Measurements from ENCODE around the gene SPATA20. TPM values are rescaled to one million over a fixed set of nuclear protein-coding genes. Genes with fewer than 3 reads are reported as not detected.

SPATA20 gene
- total RNA-seq, 1 donor from 2014 or later, result 22.8 TPM

GRCh38 chr17:50596191-50597037 lies 49.4 kb downstream of the SPATA20 start:
- Histone ChIP-seq H3K4me1 (peaks cover 17% of the 10 kb centered on the region), H3K27ac (no peak overlapping the region), H2AFZ (replicated peaks) (peak overlapping the region; percentile 64), H3K9ac (no peak overlapping the region), H3K79me2 (ENCODE audit: low read depth) (no peaks in the 10 kb centered on the region), H3K4me3 (no peak overlapping the region), H3K27me3 (no peaks in the 10 kb centered on the region), H4K20me1 (ENCODE audit: low read depth) (no peaks in the 10 kb centered on the region), H3K9me3 (ENCODE audit: low read depth) (no peaks in the 10 kb centered on the region), H3F3A (ENCODE audit: low read depth) (no peaks in the 10 kb centered on the region), H3K4me2 (no peak overlapping the region), H3K36me3 (no peaks in the 10 kb centered on the region)
- Mint-ChIP-seq H3K9me3 (no peaks in the 10 kb centered on the region), H3K27ac (no peak overlapping the region), H3K27me3 (ENCODE audit: insufficient read depth, low read depth) (peaks cover 9% of the 10 kb centered on the region), H3K4me1 (peaks cover 46% of the 10 kb centered on the region), H3K36me3 (no peaks in the 10 kb centered on the region), H3K4me3 (no peak overlapping the region)
- TF ChIP-seq EZH2 (IDR thresholded peaks at IDR 0.05) (no peak), CTCF (IDR thresholded peaks at IDR 0.05) (peak; percentile 67), EZH2phosphoT487 (IDR thresholded peaks at IDR 0.05) (no peak)
- DNase-seq (ENCODE audit: low spot score), result peak; percentile 71

- Histone ChIP-seq H3K4me2 (no peak overlapping the region), H4K20me1 (ENCODE audit: low read depth) (no peaks in the 10 kb centered on the region), H3K4me3 (no peak overlapping the region), H2AFZ (replicated peaks) (no peak overlapping the region), H3K9ac (no peak overlapping the region), H3K27me3 (no peaks in the 10 kb centered on the region), H3K9me3 (ENCODE audit: low read depth) (no peaks in the 10 kb centered on the region), H3K27ac (no peak overlapping the region), H3K79me2 (ENCODE audit: low read depth) (no peaks in the 10 kb centered on the region), H3K36me3 (no peaks in the 10 kb centered on the region), H3K4me1 (peaks cover 9% of the 10 kb centered on the region), H3F3A (ENCODE audit: low read depth) (no peaks in the 10 kb centered on the region)
- Mint-ChIP-seq H3K27me3 (ENCODE audit: insufficient read depth, low read depth) (peaks cover 14% of the 10 kb centered on the region), H3K9me3 (no peaks in the 10 kb centered on the region), H3K36me3 (no peaks in the 10 kb centered on the region), H3K27ac (no peak overlapping the region), H3K4me3 (no peak overlapping the region), H3K4me1 (peaks cover 46% of the 10 kb centered on the region)
- no peak for DNase-seq (ENCODE audit: low spot score)
- TF ChIP-seq EZH2phosphoT487 (IDR thresholded peaks at IDR 0.05) (no peak), CTCF (IDR thresholded peaks at IDR 0.05) (no peak), EZH2 (IDR thresholded peaks at IDR 0.05) (no peak)
Measured at GRCh38 chr17:50598487-50598886, 51.5 kb downstream of the SPATA20 start.

GRCh38 chr17:50599606-50600005 lies 52.6 kb downstream of the SPATA20 start:
- DNase-seq (ENCODE audit: low spot score), result no peak
- Histone ChIP-seq H3K27me3 (no peaks in the 10 kb centered on the region), H3K9ac (no peak overlapping the region), H4K20me1 (ENCODE audit: low read depth) (no peaks in the 10 kb centered on the region), H3K9me3 (ENCODE audit: low read depth) (no peaks in the 10 kb centered on the region), H3K4me1 (peaks cover 5% of the 10 kb centered on the region), H3K36me3 (no peaks in the 10 kb centered on the region), H3F3A (ENCODE audit: low read depth) (no peaks in the 10 kb centered on the region), H3K4me2 (no peak overlapping the region), H2AFZ (replicated peaks) (no peak overlapping the region), H3K4me3 (no peak overlapping the region), H3K79me2 (ENCODE audit: low read depth) (no peaks in the 10 kb centered on the region), H3K27ac (no peak overlapping the region)
- Mint-ChIP-seq H3K9me3 (no peaks in the 10 kb centered on the region), H3K27me3 (ENCODE audit: insufficient read depth, low read depth) (peaks cover 14% of the 10 kb centered on the region), H3K4me3 (no peak overlapping the region), H3K27ac (no peak overlapping the region), H3K36me3 (no peaks in the 10 kb centered on the region), H3K4me1 (peaks cover 39% of the 10 kb centered on the region)
- TF ChIP-seq CTCF (IDR thresholded peaks at IDR 0.05) (no peak), EZH2phosphoT487 (IDR thresholded peaks at IDR 0.05) (no peak), EZH2 (IDR thresholded peaks at IDR 0.05) (no peak)

Data from neural progenitor cell (in vitro differentiated cells).